ENCODE measurements around the gene DR1.

Gene DR1

GRCh38 chr1:93323185-93323820, 22.4 kb upstream of the DR1 start:
- no peak for TF ChIP-seq EZH2 (IDR thresholded peaks at IDR 0.05; ENCODE audit: borderline replicate concordance, low read depth, low read length, severe bottlenecking)
- no peak for TF ChIP-seq CTCF (IDR thresholded peaks at IDR 0.05; ENCODE audit: borderline replicate concordance, extremely low read depth, low read length, poor library complexity, severe bottlenecking)
- Histone ChIP-seq H3K9ac (ENCODE audit: low read depth, low read length) (no peak overlapping the region), H3K4me3 (ENCODE audit: low read depth in 1 of 2, low read length in 2 of 2) (no peak overlapping the region), H3K36me3 (ENCODE audit: insufficient read depth, low read length) (no peaks in the 10 kb centered on the region), H3K79me2 (ENCODE audit: insufficient read depth, low read length) (no peaks in the 10 kb centered on the region), H2AFZ (ENCODE audit: low read depth, low read length) (no peak overlapping the region), H3K9me3 (ENCODE audit: insufficient read depth, low read length, severe bottlenecking) (no peaks in the 10 kb centered on the region), H4K20me1 (ENCODE audit: insufficient read depth, low read length) (no peaks in the 10 kb centered on the region), H3K27ac (ENCODE audit: low read length) (no peak overlapping the region), H3K4me1 (ENCODE audit: insufficient read depth, low read length) (no peaks in the 10 kb centered on the region), H3K4me2 (ENCODE audit: insufficient read depth, low read length) (no peak overlapping the region), H3K27me3 (ENCODE audit: insufficient read depth, low read length, poor library complexity) (no peaks in the 10 kb centered on the region)
- ATAC-seq (ENCODE audit: insufficient read depth, low read depth), result no peak
- DNase-seq, result no peak

GRCh38 chr1:93324486-93325464, 20.9 kb upstream of the DR1 start:
- ATAC-seq (ENCODE audit: insufficient read depth, low read depth) (no peak), DNase-seq (no peak)
- Histone ChIP-seq H3K27me3 (ENCODE audit: insufficient read depth, low read length, poor library complexity) (no peaks in the 10 kb centered on the region), H3K4me1 (ENCODE audit: insufficient read depth, low read length) (no peaks in the 10 kb centered on the region), H3K9ac (ENCODE audit: low read depth, low read length) (no peak overlapping the region), H3K27ac (ENCODE audit: low read length) (no peak overlapping the region), H3K4me3 (ENCODE audit: low read depth in 1 of 2, low read length in 2 of 2) (no peak overlapping the region), H3K79me2 (ENCODE audit: insufficient read depth, low read length) (no peaks in the 10 kb centered on the region), H2AFZ (ENCODE audit: low read depth, low read length) (no peak overlapping the region), H3K36me3 (ENCODE audit: insufficient read depth, low read length) (no peaks in the 10 kb centered on the region), H3K4me2 (ENCODE audit: insufficient read depth, low read length) (no peak overlapping the region), H4K20me1 (ENCODE audit: insufficient read depth, low read length) (no peaks in the 10 kb centered on the region), H3K9me3 (ENCODE audit: insufficient read depth, low read length, severe bottlenecking) (no peaks in the 10 kb centered on the region)
- no peak for TF ChIP-seq EZH2 (IDR thresholded peaks at IDR 0.05; ENCODE audit: borderline replicate concordance, low read depth, low read length, severe bottlenecking)
- no peak for TF ChIP-seq CTCF (IDR thresholded peaks at IDR 0.05; ENCODE audit: borderline replicate concordance, extremely low read depth, low read length, poor library complexity, severe bottlenecking)

GRCh38 chr1:93328809-93329760, 16.6 kb upstream of the DR1 start:
- no peak for ATAC-seq (ENCODE audit: insufficient read depth, low read depth)
- no peak overlapping the region for H2AFZ ChIP-seq (ENCODE audit: low read depth, low read length)
- no peaks in the 10 kb centered on the region for H3K9me3 ChIP-seq (ENCODE audit: insufficient read depth, low read length, severe bottlenecking)
- H3K4me1 ChIP-seq (ENCODE audit: insufficient read depth, low read length), result no peaks in the 10 kb centered on the region
- H3K36me3 ChIP-seq (ENCODE audit: insufficient read depth, low read length), result no peaks in the 10 kb centered on the region
- no peaks in the 10 kb centered on the region for H3K79me2 ChIP-seq (ENCODE audit: insufficient read depth, low read length)
- no peaks in the 10 kb centered on the region for H4K20me1 ChIP-seq (ENCODE audit: insufficient read depth, low read length)
- H3K27me3 ChIP-seq (ENCODE audit: insufficient read depth, low read length, poor library complexity), result no peaks in the 10 kb centered on the region
- no peak overlapping the region for H3K4me2 ChIP-seq (ENCODE audit: insufficient read depth, low read length)
- H3K4me3 ChIP-seq (ENCODE audit: low read depth in 1 of 2, low read length in 2 of 2), result no peak overlapping the region
- H3K27ac ChIP-seq (ENCODE audit: low read length), result no peak overlapping the region
- no peak overlapping the region for H3K9ac ChIP-seq (ENCODE audit: low read depth, low read length)
- TF ChIP-seq EZH2 (IDR thresholded peaks at IDR 0.05; ENCODE audit: borderline replicate concordance, low read depth, low read length, severe bottlenecking), result no peak
- DNase-seq, result no peak
